SK-N-MC (cell line): Measurements from ENCODE around the gene MPC1.
A peak's percentile ranks its signal among the peaks of the same experiment; 100 is the strongest.

ENCODE experiments used
- DNase-seq: peaks from one replicate; pipeline ENCODE4 v3.0.0-alpha.2; 2011; ENCODE audit warnings: low read depth, low spot score
- H3K27ac ChIP-seq: fragments of 200-600 bp; sonication (generic); 2 replicates; pipeline ENCODE4 v1.5.1; 2016; ENCODE audit warnings: mixed run types
- H3K36me3 ChIP-seq: fragments of 200-600 bp; sonication (generic); 2 replicates; pipeline ENCODE4 v1.6.1; 2017; ENCODE audit warnings: antibody characterized with exemption, low read length, mixed read lengths; ENCODE audit not compliant: insufficient read depth
- H3K4me3 ChIP-seq: fragments of 200-600 bp; sonication (generic); 2 replicates; pipeline ENCODE4 v1.5.1; 2016
- H3K9ac ChIP-seq: fragments of 200-600 bp; sonication (generic); 2 replicates; pipeline ENCODE4 v1.8.0; 2017; ENCODE audit warnings: mixed run types, mixed read lengths; ENCODE audit not compliant: insufficient read length
- H3K9me3 ChIP-seq: fragments of 200-600 bp; sonication (generic); 2 replicates; pipeline ENCODE4 v1.6.1; 2017; ENCODE audit warnings: low read depth, mild to moderate bottlenecking, antibody characterized with exemption, low read length, moderate library complexity, mixed read lengths
- EZH2 ChIP-seq: fragments of 200-600 bp; sonication (generic); IDR thresholded peaks from one replicate; pipeline ENCODE4 v1.6.1; 2017; ENCODE audit warnings: antibody characterized with exemption
- FOXP2 ChIP-seq: optimal IDR thresholded peaks from 2 replicates; pipeline ENCODE3; 2011; ENCODE audit warnings: mild to moderate bottlenecking, moderate library complexity; ENCODE audit not compliant: insufficient read depth; ENCODE audit errors: extremely low read length, control extremely low read depth
- POLR2AphosphoS5 ChIP-seq: IDR thresholded peaks from 2 replicates; pipeline ENCODE4 v1.6.1; 2012; ENCODE audit warnings: mild to moderate bottlenecking, low read depth, low read length, borderline replicate concordance

MPC1 gene

GRCh38 chr6:166331503-166332415, 51.0 kb downstream of the MPC1 start:
- H3K36me3 ChIP-seq = peaks cover 17% of the 10 kb centered on the region

GRCh38 chr6:166330612-166331011, 52.1 kb downstream of the MPC1 start:
- TF ChIP-seq EZH2 (no peak), POLR2AphosphoS5 (no peak), FOXP2 (no peak)
- Histone ChIP-seq H3K4me3 (no peak overlapping the region), H3K27ac (no peak overlapping the region), H3K36me3 (peaks cover 14% of the 10 kb centered on the region), H3K9ac (no peak overlapping the region), H3K9me3 (no peaks in the 10 kb centered on the region)
- DNase-seq = no peak

More at GRCh38 chr6:166331503-166332415, 51.0 kb downstream of the MPC1 start:
- TF ChIP-seq FOXP2 (no peak), EZH2 (no peak), POLR2AphosphoS5 (no peak)
- Histone ChIP-seq H3K4me3 (no peak overlapping the region), H3K9ac (peak overlapping the region; percentile 5), H3K27ac (no peak overlapping the region), H3K9me3 (no peaks in the 10 kb centered on the region)
- no peak for DNase-seq

GRCh38 chr6:166325383-166326042, 57.2 kb downstream of the MPC1 start:
- H3K36me3 ChIP-seq = peaks cover 33% of the 10 kb centered on the region

GRCh38 chr6:166323395-166323794, 59.3 kb downstream of the MPC1 start:
- TF ChIP-seq EZH2 = no peak
- TF ChIP-seq FOXP2 = no peak
- TF ChIP-seq POLR2AphosphoS5 = no peak
- Histone ChIP-seq H3K27ac (no peak overlapping the region), H3K36me3 (peaks cover 34% of the 10 kb centered on the region), H3K9me3 (no peaks in the 10 kb centered on the region), H3K4me3 (no peak overlapping the region), H3K9ac (no peak overlapping the region)
- no peak for DNase-seq

More at GRCh38 chr6:166325383-166326042, 57.2 kb downstream of the MPC1 start:
- Histone ChIP-seq H3K4me3 (no peak overlapping the region), H3K9me3 (no peaks in the 10 kb centered on the region), H3K27ac (no peak overlapping the region), H3K9ac (no peak overlapping the region)
- TF ChIP-seq FOXP2 (no peak), POLR2AphosphoS5 (no peak), EZH2 (no peak)
- DNase-seq = no peak

GRCh38 chr6:166318649-166319600, 63.8 kb downstream of the MPC1 start:
- Histone ChIP-seq H3K9me3 (no peaks in the 10 kb centered on the region), H3K4me3 (no peak overlapping the region), H3K36me3 (peaks cover 22% of the 10 kb centered on the region), H3K27ac (no peak overlapping the region), H3K9ac (no peak overlapping the region)
- DNase-seq = no peak
- TF ChIP-seq POLR2AphosphoS5 = no peak
- no peak for TF ChIP-seq FOXP2

GRCh38 chr6:166318227-166318626, 64.5 kb downstream of the MPC1 start:
- no peak for DNase-seq
- no peaks in the 10 kb centered on the region for H3K9me3 ChIP-seq
- H3K4me3 ChIP-seq = no peak overlapping the region
- H3K27ac ChIP-seq = no peak overlapping the region
- peaks cover 22% of the 10 kb centered on the region for H3K36me3 ChIP-seq
- TF ChIP-seq EZH2 (no peak), POLR2AphosphoS5 (no peak), FOXP2 (no peak)
- H3K9ac ChIP-seq = no peak overlapping the region

- DNase-seq = no peak
- no peaks in the 10 kb centered on the region for H3K9me3 ChIP-seq
- no peak for TF ChIP-seq FOXP2
- no peak for TF ChIP-seq POLR2AphosphoS5
- no peak for TF ChIP-seq EZH2
Measured at GRCh38 chr6:166317261-166318212, 65.2 kb downstream of the MPC1 start.

More at GRCh38 chr6:166317261-166318212, 65.2 kb downstream of the MPC1 start:
- no peak overlapping the region for H3K9ac ChIP-seq
- no peak overlapping the region for H3K27ac ChIP-seq
- no peak overlapping the region for H3K4me3 ChIP-seq
- H3K36me3 ChIP-seq = peaks cover 16% of the 10 kb centered on the region
